ENCODE data around the gene XRCC4. TPM values are rescaled to one million over a fixed set of nuclear protein-coding genes. Genes with fewer than 3 reads are reported as not detected.

The XRCC4 gene
- total RNA-seq, 6 experiments from 2014 or later, result 13.6 to 17.1 (median 14.4) TPM

DNA sequence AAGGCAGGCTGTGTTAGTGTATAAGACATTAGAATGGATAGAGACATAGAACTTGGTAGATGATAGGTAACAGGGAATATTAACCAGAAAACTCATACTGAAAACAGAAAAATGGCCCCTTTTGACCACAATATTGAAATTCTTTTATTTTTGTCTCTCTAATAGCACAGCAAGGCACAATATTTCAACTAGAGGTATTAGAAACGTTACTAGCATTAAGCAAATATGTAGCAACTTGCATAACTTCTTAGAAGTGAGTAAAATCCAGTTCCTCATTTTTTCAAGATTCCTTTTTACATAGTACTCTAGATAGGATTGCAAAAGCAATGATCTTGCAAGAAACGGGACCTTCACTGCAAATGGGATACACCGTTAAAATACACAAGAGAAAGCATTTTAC is 291.5 kb downstream of the XRCC4 start:
- Mint-ChIP-seq H3K27ac (no peak overlapping the region), H3K4me3 (no peak overlapping the region), H3K27me3 (ENCODE audit: insufficient read depth) (peaks cover 7% of the 10 kb centered on the region), H3K36me3 (ENCODE audit: low read depth) (no peaks in the 10 kb centered on the region), H3K9me3 (no peaks in the 10 kb centered on the region), H3K4me1 (ENCODE audit: low read depth) (peaks cover 8% of the 10 kb centered on the region)
- TF ChIP-seq, protein P1, sequence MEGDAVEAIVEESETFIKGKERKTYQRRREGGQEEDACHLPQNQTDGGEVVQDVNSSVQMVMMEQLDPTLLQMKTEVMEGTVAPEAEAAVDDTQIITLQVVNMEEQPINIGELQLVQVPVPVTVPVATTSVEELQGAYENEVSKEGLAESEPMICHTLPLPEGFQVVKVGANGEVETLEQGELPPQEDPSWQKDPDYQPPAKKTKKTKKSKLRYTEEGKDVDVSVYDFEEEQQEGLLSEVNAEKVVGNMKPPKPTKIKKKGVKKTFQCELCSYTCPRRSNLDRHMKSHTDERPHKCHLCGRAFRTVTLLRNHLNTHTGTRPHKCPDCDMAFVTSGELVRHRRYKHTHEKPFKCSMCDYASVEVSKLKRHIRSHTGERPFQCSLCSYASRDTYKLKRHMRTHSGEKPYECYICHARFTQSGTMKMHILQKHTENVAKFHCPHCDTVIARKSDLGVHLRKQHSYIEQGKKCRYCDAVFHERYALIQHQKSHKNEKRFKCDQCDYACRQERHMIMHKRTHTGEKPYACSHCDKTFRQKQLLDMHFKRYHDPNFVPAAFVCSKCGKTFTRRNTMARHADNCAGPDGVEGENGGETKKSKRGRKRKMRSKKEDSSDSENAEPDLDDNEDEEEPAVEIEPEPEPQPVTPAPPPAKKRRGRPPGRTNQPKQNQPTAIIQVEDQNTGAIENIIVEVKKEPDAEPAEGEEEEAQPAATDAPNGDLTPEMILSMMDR (IDR thresholded peaks at IDR 0.05), result no peak
- DNase-seq, result no peak

DNA sequence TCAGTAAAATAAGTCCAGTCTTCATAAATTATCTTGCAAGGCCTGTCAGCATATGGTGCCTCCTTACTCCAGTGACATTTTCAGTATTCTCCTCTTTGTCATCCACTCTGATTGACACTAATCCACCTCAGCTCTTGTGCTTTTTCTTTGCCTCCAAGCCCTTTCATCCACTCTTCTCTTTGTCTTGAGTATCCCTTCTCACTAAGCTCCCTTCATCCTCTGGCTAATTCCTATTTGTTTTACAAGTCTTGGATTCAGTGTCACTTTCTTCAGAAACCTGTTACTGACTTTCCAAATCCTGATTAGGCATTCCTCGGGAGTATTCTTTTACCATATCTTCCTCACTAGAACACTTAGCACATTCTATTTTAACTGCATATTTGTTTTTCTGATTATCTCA is 293.6 kb downstream of the XRCC4 start:
- no peak overlapping the region for H3K4me3 Mint-ChIP-seq
- TF ChIP-seq, protein P1 (IDR thresholded peaks at IDR 0.05), result no peak
- H3K27me3 Mint-ChIP-seq (ENCODE audit: insufficient read depth), result peaks cover 7% of the 10 kb centered on the region
- H3K9me3 Mint-ChIP-seq, result no peaks in the 10 kb centered on the region
- DNase-seq, result no peak
- H3K4me1 Mint-ChIP-seq (ENCODE audit: low read depth), result peaks cover 23% of the 10 kb centered on the region
- H3K36me3 Mint-ChIP-seq (ENCODE audit: low read depth), result no peaks in the 10 kb centered on the region
- no peak overlapping the region for H3K27ac Mint-ChIP-seq

DNA sequence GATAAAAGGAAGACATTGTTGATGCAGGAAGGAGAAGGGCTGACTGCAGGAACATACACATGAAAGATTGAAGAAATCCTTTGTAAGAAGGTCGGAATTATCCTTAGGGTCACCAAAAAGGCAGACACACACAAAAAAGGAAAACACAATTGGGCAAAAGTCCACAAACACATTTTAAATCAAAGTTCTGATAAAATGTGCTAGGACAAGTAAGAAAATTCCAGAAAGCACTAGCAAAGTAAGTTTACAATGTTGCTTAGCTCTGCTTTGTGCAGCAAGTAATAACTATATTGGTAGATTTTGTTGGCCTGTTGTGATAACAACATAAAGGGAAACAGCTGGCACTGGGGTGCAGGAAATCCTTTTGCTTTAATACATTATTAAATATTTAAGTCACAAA is 294.4 kb downstream of the XRCC4 start:
- TF ChIP-seq, protein P1 (IDR thresholded peaks at IDR 0.05), result no peak
- Mint-ChIP-seq H3K27ac (no peak overlapping the region), H3K4me3 (no peak overlapping the region), H3K4me1 (ENCODE audit: low read depth) (peaks cover 30% of the 10 kb centered on the region), H3K27me3 (ENCODE audit: insufficient read depth) (peaks cover 4% of the 10 kb centered on the region), H3K36me3 (ENCODE audit: low read depth) (no peaks in the 10 kb centered on the region), H3K9me3 (no peaks in the 10 kb centered on the region)
- DNase-seq, result no peak

DNA sequence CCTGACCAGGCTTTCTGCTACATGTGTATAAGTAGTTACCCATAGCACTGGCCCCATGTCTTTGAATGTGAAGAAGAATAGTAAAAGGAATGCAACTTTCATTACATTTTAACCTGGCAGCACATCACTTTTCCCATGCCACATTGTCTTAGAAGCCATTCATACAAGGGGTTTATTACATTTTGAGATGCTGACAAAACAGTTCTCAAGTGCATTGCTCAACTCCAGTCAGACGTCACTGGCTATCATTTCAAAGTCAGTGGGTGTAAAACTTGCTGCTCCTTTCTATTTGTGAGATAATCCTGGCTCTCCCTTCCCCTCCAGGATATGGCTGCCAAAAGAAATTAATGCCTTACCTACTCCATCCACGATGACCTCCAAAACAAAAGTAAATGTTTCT is 297.2 kb downstream of the XRCC4 start:
- H3K36me3 Mint-ChIP-seq (ENCODE audit: low read depth), result no peaks in the 10 kb centered on the region
- no peak for DNase-seq
- TF ChIP-seq, protein P1 (IDR thresholded peaks at IDR 0.05), result no peak
- no peak overlapping the region for H3K4me3 Mint-ChIP-seq
- H3K4me1 Mint-ChIP-seq (ENCODE audit: low read depth), result peaks cover 42% of the 10 kb centered on the region
- no peak overlapping the region for H3K27ac Mint-ChIP-seq
- peaks cover 4% of the 10 kb centered on the region for H3K27me3 Mint-ChIP-seq (ENCODE audit: insufficient read depth)
- H3K9me3 Mint-ChIP-seq, result no peaks in the 10 kb centered on the region

DNA sequence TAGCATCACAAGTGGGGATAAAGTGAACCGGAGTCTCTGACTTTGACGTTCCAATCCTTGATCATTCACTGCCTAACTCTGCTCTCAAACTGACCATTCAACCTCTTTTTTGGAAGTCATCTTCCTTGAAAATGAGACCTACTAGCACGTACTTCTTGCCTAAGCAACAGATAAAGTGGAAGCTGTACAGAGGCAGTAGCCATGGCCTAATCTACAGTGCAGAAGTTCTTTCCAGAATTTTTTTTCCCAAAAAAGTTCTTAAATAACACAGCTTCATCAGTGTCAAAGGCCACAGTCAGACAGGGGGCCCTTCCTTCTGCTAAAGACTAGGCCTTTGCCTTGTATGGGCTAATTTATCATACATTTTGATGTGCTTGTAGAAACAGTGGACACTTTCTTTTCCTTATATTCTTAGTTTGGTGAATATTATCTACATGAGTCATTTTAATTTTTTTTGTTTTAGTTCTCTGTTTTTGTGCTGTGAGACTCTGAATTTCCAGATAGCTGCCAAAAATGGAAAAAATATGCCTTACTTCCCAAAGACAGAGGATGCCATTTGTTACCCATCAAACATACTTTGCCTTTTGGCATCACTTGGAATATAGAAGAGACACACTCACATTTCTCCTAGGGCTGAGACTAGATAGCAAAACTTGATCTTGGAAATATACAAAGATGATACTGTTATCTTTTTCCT is 297.9 kb downstream of the XRCC4 start:
- H3K27me3 Mint-ChIP-seq (ENCODE audit: insufficient read depth), result peaks cover 4% of the 10 kb centered on the region
- H3K36me3 Mint-ChIP-seq (ENCODE audit: low read depth), result no peaks in the 10 kb centered on the region

More for the DNA sequence above, 297.9 kb downstream of the XRCC4 start:
- no peaks in the 10 kb centered on the region for H3K9me3 Mint-ChIP-seq
- no peak overlapping the region for H3K27ac Mint-ChIP-seq
- TF ChIP-seq, protein P1 (IDR thresholded peaks at IDR 0.05), result no peak
- H3K4me1 Mint-ChIP-seq (ENCODE audit: low read depth), result peaks cover 42% of the 10 kb centered on the region
- no peak for DNase-seq
- no peak overlapping the region for H3K4me3 Mint-ChIP-seq

Data from HFFc6 (cell line).